H9 (cell line): ENCODE measurements around the gene CLDN20. TPM values are rescaled to one million over a fixed set of nuclear protein-coding genes. Genes with fewer than 3 reads are reported as not detected.

Source experiments
- DNase-seq: peaks from one replicate; pipeline ENCODE4 v3.0.0-alpha.2; 2017
- H2AFZ ChIP-seq: one replicate; pipeline ENCODE4 v1.6.1; 2013; ENCODE audit warnings: mild to moderate bottlenecking, low read length, control low read depth, moderate library complexity
- H2AK5ac ChIP-seq: 2 replicates; pipeline ENCODE4 v1.6.1; 2013; ENCODE audit warnings: low read length, control low read depth, mixed read lengths; ENCODE audit not compliant: insufficient read length
- H2BK120ac ChIP-seq: one replicate; pipeline ENCODE4 v1.6.1; 2013; ENCODE audit warnings: low read depth, mild to moderate bottlenecking, low read length, control low read depth, inconsistent platforms; ENCODE audit not compliant: poor library complexity, severe bottlenecking
- H2BK12ac ChIP-seq: 2 replicates; pipeline ENCODE4 v1.6.1; 2013; ENCODE audit warnings: low read length, control low read depth, mixed read lengths, low read depth; ENCODE audit not compliant: insufficient read length
- H2BK15ac ChIP-seq: 2 replicates; pipeline ENCODE4 v1.6.1; 2013; ENCODE audit warnings: low read depth, low read length, control low read depth
- H2BK20ac ChIP-seq: one replicate; pipeline ENCODE4 v1.6.1; 2013; ENCODE audit warnings: low read depth, mild to moderate bottlenecking, low read length, control low read depth, inconsistent platforms; ENCODE audit not compliant: poor library complexity, severe bottlenecking
- H2BK5ac ChIP-seq: 2 replicates; pipeline ENCODE4 v1.6.1; 2013; ENCODE audit warnings: low read length, control low read depth, mixed read lengths; ENCODE audit not compliant: insufficient read length
- H3K14ac ChIP-seq: 2 replicates; pipeline ENCODE4 v1.6.1; 2013; ENCODE audit warnings: low read length, control low read depth; ENCODE audit not compliant: insufficient read depth
- H3K18ac ChIP-seq: 2 replicates; pipeline ENCODE4 v1.6.1; 2013; ENCODE audit warnings: low read depth, mild to moderate bottlenecking, mixed read lengths, low read length, control low read depth; ENCODE audit not compliant: insufficient read length
- H3K23ac ChIP-seq: 2 replicates; pipeline ENCODE4 v1.6.1; 2013; ENCODE audit warnings: low read length, control low read depth, mixed read lengths, low read depth; ENCODE audit not compliant: insufficient read length
- H3K23me2 ChIP-seq: 2 replicates; pipeline ENCODE4 v1.6.1; 2013; ENCODE audit warnings: low read depth, mild to moderate bottlenecking, mixed read lengths, low read length, control low read depth; ENCODE audit not compliant: insufficient read length, poor library complexity, severe bottlenecking
- H3K27ac ChIP-seq: 2 replicates; pipeline ENCODE4 v1.5.1; 2013; ENCODE audit warnings: low read length, control low read depth, mixed read lengths, low read depth; ENCODE audit not compliant: insufficient read length
- H3K27me3 ChIP-seq: 2 replicates; pipeline ENCODE4 v1.6.1; 2013; ENCODE audit warnings: low read length, control low read depth, inconsistent platforms; ENCODE audit not compliant: insufficient read depth
- H3K4ac ChIP-seq: 2 replicates; pipeline ENCODE4 v1.6.1; 2013; ENCODE audit warnings: low read depth, mild to moderate bottlenecking, control low read depth, inconsistent platforms, low read length, moderate library complexity
- H3K4me1 ChIP-seq: 2 replicates; pipeline ENCODE4 v1.6.1; 2013; ENCODE audit warnings: low read length, control low read depth, inconsistent platforms; ENCODE audit not compliant: insufficient read depth
- H3K4me2 ChIP-seq: 2 replicates; pipeline ENCODE4 v1.6.1; 2013; ENCODE audit warnings: low read length, control low read depth, mixed read lengths; ENCODE audit not compliant: insufficient read length, insufficient read depth
- H3K56ac ChIP-seq: 2 replicates; pipeline ENCODE4 v1.6.1; 2013; ENCODE audit warnings: low read depth, mild to moderate bottlenecking, mixed read lengths, low read length, control low read depth; ENCODE audit not compliant: insufficient read length
- H3K79me1 ChIP-seq: 2 replicates; pipeline ENCODE4 v1.6.1; 2013; ENCODE audit warnings: low read depth, mild to moderate bottlenecking, moderate library complexity, low read length, control low read depth, inconsistent platforms; ENCODE audit not compliant: insufficient read depth, poor library complexity, severe bottlenecking
- H3K79me2 ChIP-seq: 2 replicates; pipeline ENCODE4 v1.6.1; 2013; ENCODE audit warnings: low read length, control low read depth, inconsistent platforms; ENCODE audit not compliant: insufficient read depth
- H3K9ac ChIP-seq: 2 replicates; pipeline ENCODE4 v1.6.1; 2013; ENCODE audit warnings: low read length, control low read depth, mixed read lengths; ENCODE audit not compliant: insufficient read length; ENCODE audit errors: extremely low read depth
- H3K9me3 ChIP-seq: one replicate; pipeline ENCODE4 v1.6.1; 2013; ENCODE audit warnings: low read depth, low read length, inconsistent platforms; ENCODE audit not compliant: control insufficient read depth
- H3T11ph ChIP-seq: one replicate; pipeline ENCODE4 v1.6.1; 2013; ENCODE audit warnings: mild to moderate bottlenecking, low read length, control low read depth, inconsistent platforms
- H4K20me1 ChIP-seq: one replicate; pipeline ENCODE4 v1.6.1; 2013; ENCODE audit not compliant: control insufficient read depth, insufficient read length, insufficient read depth
- H4K5ac ChIP-seq: 2 replicates; pipeline ENCODE4 v1.6.1; 2013; ENCODE audit warnings: low read depth, mild to moderate bottlenecking, mixed read lengths, low read length, control low read depth; ENCODE audit not compliant: insufficient read length
- H4K8ac ChIP-seq: replicated peaks from 2 replicates; pipeline ENCODE4 v1.6.1; 2013; ENCODE audit warnings: low read length, control low read depth, mixed read lengths, low read depth; ENCODE audit not compliant: insufficient read length
- H4K91ac ChIP-seq: 2 replicates; pipeline ENCODE4 v1.6.1; 2013; ENCODE audit warnings: low read depth, mild to moderate bottlenecking, moderate library complexity, mixed read lengths, low read length, control low read depth; ENCODE audit not compliant: insufficient read length
- H3K27ac Mint-ChIP-seq, 3 experiments: 2 replicates in 2 of 3; 3 replicates in 1 of 3; pipeline ENCODE4 v1.8.0; 2020 to 2021; ENCODE audit warnings: mixed read lengths in 3 of 3, mild to moderate bottlenecking in 1 of 3, moderate library complexity in 1 of 3
- H3K27me3 Mint-ChIP-seq: 2 replicates; pipeline ENCODE4 v1.8.0; 2021; ENCODE audit warnings: low read depth, mild to moderate bottlenecking, moderate library complexity, mixed read lengths
- H3K36me3 Mint-ChIP-seq, 3 experiments: 2 replicates in 2 of 3; 3 replicates in 1 of 3; pipeline ENCODE4 v1.8.0; 2020 to 2021; ENCODE audit warnings: low read depth in 3 of 3, mixed read lengths in 3 of 3; ENCODE audit not compliant: insufficient read depth in 1 of 3
- H3K4me1 Mint-ChIP-seq, 2 experiments: 2 replicates each; pipeline ENCODE4 v1.8.0; 2020; ENCODE audit warnings: mixed read lengths in 2 of 2
- H3K4me3 Mint-ChIP-seq, 2 experiments: 2 replicates in 1 of 2; 3 replicates in 1 of 2; pipeline ENCODE4 v1.8.0; 2020 to 2021; ENCODE audit warnings: mild to moderate bottlenecking in 2 of 2, mixed read lengths in 2 of 2, moderate library complexity in 1 of 2
- H3K9me3 Mint-ChIP-seq, 2 experiments: 2 replicates in 1 of 2; 3 replicates in 1 of 2; pipeline ENCODE4 v1.8.0; 2020; ENCODE audit warnings: mild to moderate bottlenecking in 2 of 2, mixed read lengths in 2 of 2, moderate library complexity in 1 of 2
- CTCF ChIP-seq: fragments of 200-600 bp; sonication (generic); conservative IDR thresholded peaks from 3 replicates; pipeline ENCODE4 v1.8.0; 2021; ENCODE audit warnings: antibody characterized with exemption, mild to moderate bottlenecking
- WGBS: extraction: QIAGEN DNeasy Blood & Tissue Kit; methylation state at CpG from one replicate; pipeline ENCODE4 v1.1.7; 2013; ENCODE audit warnings: missing lambda C conversion rate, low lambda C conversion rate, mixed read lengths; ENCODE audit not compliant: insufficient read length; ENCODE audit errors: extremely low coverage; 5-methylcytosine and 5-hydroxymethylcytosine counted together
- total RNA-seq: library from RNA; stranded (reverse); gene quantifications from 2 replicates; pipeline ENCODE4 v1.2.1, GENCODE V29; 2021

The CLDN20 gene
- total RNA-seq, 1 experiment from 2014 or later = not detected

- no peak for DNase-seq
- Histone ChIP-seq H4K8ac (no peak overlapping the region), H3K27ac (no peak overlapping the region), H4K5ac (no peak overlapping the region), H2AFZ (no peak overlapping the region), H2AK5ac (no peak overlapping the region), H3K23me2 (no peaks in the 10 kb centered on the region), H3K27me3 (no peaks in the 10 kb centered on the region), H2BK12ac (no peak overlapping the region), H3T11ph (no peak overlapping the region), H3K56ac (no peak overlapping the region), H4K20me1 (no peaks in the 10 kb centered on the region), H3K23ac (no peak overlapping the region), H2BK20ac (no peak overlapping the region), H3K4ac (no peak overlapping the region), H3K4me2 (no peak overlapping the region), H2BK120ac (no peak overlapping the region), H2BK5ac (no peak overlapping the region), H4K91ac (no peak overlapping the region), H3K79me1 (no peaks in the 10 kb centered on the region), H3K9ac (no peak overlapping the region), H3K18ac (no peak overlapping the region), H3K9me3 (no peaks in the 10 kb centered on the region), H3K4me1 (peaks cover 9% of the 10 kb centered on the region), H2BK15ac (no peak overlapping the region), H3K14ac (no peak overlapping the region), H3K79me2 (no peaks in the 10 kb centered on the region)
- H3K4me1 Mint-ChIP-seq = peaks cover 22 to 23% of the 10 kb centered on the region in 2 experiments
- H3K36me3 Mint-ChIP-seq = peaks cover 10 to 16% (median 11%) of the 10 kb centered on the region in 3 experiments
- no peak overlapping the region; a peak in 1 of 7 replicates for H3K27ac Mint-ChIP-seq
- H3K4me3 Mint-ChIP-seq = no peak overlapping the region
- TF ChIP-seq CTCF = no peak
- H3K27me3 Mint-ChIP-seq = no peaks in the 10 kb centered on the region
- WGBS = no CpG with 5 or more reads among the region's 7 CpGs
- H3K9me3 Mint-ChIP-seq = peaks cover 0 to 2% of the 10 kb centered on the region in 2 experiments; a peak in 3 of 5 replicates
These were observed 39.2 kb upstream of the CLDN20 start for GRCh38 chr6:155224618-155225017.
